WTC11 (cell line): ENCODE results near the gene LATS2. TPM values are rescaled to one million over a fixed set of nuclear protein-coding genes. Genes with fewer than 3 reads are reported as not detected.

ENCODE experiments used
- ATAC-seq: fragments of 200-7000 bp; cut with Tn5 transposase; 2 replicates; pipeline ENCODE4 v1.10.0; 2021; ENCODE audit warnings: mild to moderate bottlenecking, moderate library complexity
- CTCF ChIA-PET: fragments of 300-600 bp; sonication (Branson Sonifier 250); formaldehyde crosslinking; loops from one replicate; lab custom pipeline; 2021; ENCODE audit warnings: antibody characterized with exemption; lab: Charles Lee
- POLR2A ChIA-PET: fragments of 350-600 bp; sonication (Branson Sonifier 250); formaldehyde crosslinking; loops from one replicate; lab custom pipeline; 2021; ENCODE audit warnings: antibody characterized with exemption; lab: Charles Lee
- DNase-seq: peaks from one replicate; pipeline ENCODE4 v3.0.0; 2021; ENCODE audit warnings: low spot score
- H3K27ac Mint-ChIP-seq: 2 replicates; pipeline ENCODE4 v1.8.0; 2021; ENCODE audit warnings: mixed read lengths
- H3K27me3 Mint-ChIP-seq: 2 replicates; pipeline ENCODE4 v1.8.0; 2021; ENCODE audit warnings: low read depth, mild to moderate bottlenecking, moderate library complexity, mixed read lengths
- H3K36me3 Mint-ChIP-seq: 2 replicates; pipeline ENCODE4 v1.8.0; 2021; ENCODE audit warnings: mixed read lengths
- H3K4me1 Mint-ChIP-seq: 2 replicates; pipeline ENCODE4 v1.8.0; 2022; ENCODE audit warnings: mixed read lengths
- H3K4me3 Mint-ChIP-seq: 2 replicates; pipeline ENCODE4 v1.8.0; 2021; ENCODE audit warnings: mild to moderate bottlenecking, moderate library complexity, mixed read lengths
- H3K9me3 Mint-ChIP-seq: 2 replicates; pipeline ENCODE4 v1.8.0; 2021; ENCODE audit warnings: mixed read lengths
- CREB1 ChIP-seq: sonication (generic); formaldehyde crosslinking; IDR thresholded peaks from 2 replicates; pipeline ENCODE4 v1.8.0; 2023; ENCODE audit warnings: mild to moderate bottlenecking, missing genetic modification reagents
- EMX1 ChIP-seq: fragments of 250-450 bp; sonication (Bioruptor Pico); IDR thresholded peaks from 2 replicates; pipeline ENCODE4 v1.8.0; 2021; ENCODE audit warnings: mild to moderate bottlenecking
- FOXJ3 ChIP-seq: sonication (generic); formaldehyde crosslinking; IDR thresholded peaks from 2 replicates; pipeline ENCODE4 v1.9.0; 2021; ENCODE audit warnings: missing genetic modification reagents, mild to moderate bottlenecking, borderline replicate concordance
- NR3C1 ChIP-seq: sonication (generic); formaldehyde crosslinking; conservative IDR thresholded peaks from 2 replicates; pipeline ENCODE4 v1.8.1; 2023; ENCODE audit warnings: low read depth, mild to moderate bottlenecking, missing genetic modification reagents
- RELA ChIP-seq: sonication (generic); formaldehyde crosslinking; IDR thresholded peaks from 2 replicates; pipeline ENCODE4 v1.8.1; 2022; ENCODE audit warnings: missing genetic modification reagents, mild to moderate bottlenecking, borderline replicate concordance
- RORB ChIP-seq: fragments of 250-450 bp; sonication (Bioruptor Pico); IDR thresholded peaks from 2 replicates; pipeline ENCODE4 v1.9.0; 2021; ENCODE audit warnings: mild to moderate bottlenecking
- SMAD4 ChIP-seq: sonication (generic); formaldehyde crosslinking; IDR thresholded peaks from 2 replicates; pipeline ENCODE4 v1.8.0; 2022; ENCODE audit warnings: mild to moderate bottlenecking, missing genetic modification reagents
- SOX15 ChIP-seq: fragments of 250-450 bp; sonication (Bioruptor Pico); IDR thresholded peaks from 2 replicates; pipeline ENCODE4 v1.9.0; 2021; ENCODE audit warnings: mild to moderate bottlenecking
- TEAD4 ChIP-seq: sonication (generic); formaldehyde crosslinking; IDR thresholded peaks from 2 replicates; pipeline ENCODE4 v1.8.0; 2022; ENCODE audit warnings: mild to moderate bottlenecking, missing genetic modification reagents
- TP53 ChIP-seq: sonication (generic); formaldehyde crosslinking; IDR thresholded peaks from 2 replicates; pipeline ENCODE4 v1.8.1; 2023; ENCODE audit warnings: mild to moderate bottlenecking, missing genetic modification reagents
- ZNF416 ChIP-seq: fragments of 250-450 bp; sonication (Bioruptor Pico); IDR thresholded peaks from 2 replicates; pipeline ENCODE4 v1.9.0; 2021; ENCODE audit warnings: mild to moderate bottlenecking, inconsistent platforms
- total RNA-seq: library from RNA; stranded (reverse); gene quantifications from 3 replicates; pipeline ENCODE4 v1.2.3, GENCODE V29; 2021
- TF ChIP-seq, protein P1 (sequence below): sonication (generic); formaldehyde crosslinking; IDR thresholded peaks from 2 replicates; pipeline ENCODE4 v1.8.0; 2022; ENCODE audit warnings: missing genetic modification reagents
- TF ChIP-seq, protein P2 (sequence below): fragments of 250-450 bp; sonication (Bioruptor Pico); IDR thresholded peaks from 2 replicates; pipeline ENCODE4 v1.9.0; 2021; ENCODE audit warnings: moderate library complexity, mild to moderate bottlenecking, inconsistent platforms, borderline replicate concordance
- TF ChIP-seq, protein P3 (sequence below): sonication (generic); formaldehyde crosslinking; IDR thresholded peaks from 2 replicates; pipeline ENCODE4 v1.8.1; 2023; ENCODE audit warnings: mild to moderate bottlenecking, missing genetic modification reagents, moderate library complexity
- TF ChIP-seq, protein P4 (sequence below): sonication (generic); formaldehyde crosslinking; IDR thresholded peaks from 2 replicates; pipeline ENCODE4 v1.8.0; 2022; ENCODE audit warnings: mild to moderate bottlenecking, missing genetic modification reagents
- TF ChIP-seq, protein P5 (sequence below): sonication (generic); formaldehyde crosslinking; IDR thresholded peaks from 2 replicates; pipeline ENCODE4 v1.8.1; 2022; ENCODE audit warnings: missing genetic modification reagents, borderline replicate concordance
- TF ChIP-seq, protein P6 (sequence below): sonication (generic); formaldehyde crosslinking; IDR thresholded peaks from 2 replicates; pipeline ENCODE4 v1.8.1; 2023; ENCODE audit warnings: mild to moderate bottlenecking, missing genetic modification reagents

LATS2 gene
- total RNA-seq, 1 experiment from 2014 or later = 28.9 TPM

DNA sequence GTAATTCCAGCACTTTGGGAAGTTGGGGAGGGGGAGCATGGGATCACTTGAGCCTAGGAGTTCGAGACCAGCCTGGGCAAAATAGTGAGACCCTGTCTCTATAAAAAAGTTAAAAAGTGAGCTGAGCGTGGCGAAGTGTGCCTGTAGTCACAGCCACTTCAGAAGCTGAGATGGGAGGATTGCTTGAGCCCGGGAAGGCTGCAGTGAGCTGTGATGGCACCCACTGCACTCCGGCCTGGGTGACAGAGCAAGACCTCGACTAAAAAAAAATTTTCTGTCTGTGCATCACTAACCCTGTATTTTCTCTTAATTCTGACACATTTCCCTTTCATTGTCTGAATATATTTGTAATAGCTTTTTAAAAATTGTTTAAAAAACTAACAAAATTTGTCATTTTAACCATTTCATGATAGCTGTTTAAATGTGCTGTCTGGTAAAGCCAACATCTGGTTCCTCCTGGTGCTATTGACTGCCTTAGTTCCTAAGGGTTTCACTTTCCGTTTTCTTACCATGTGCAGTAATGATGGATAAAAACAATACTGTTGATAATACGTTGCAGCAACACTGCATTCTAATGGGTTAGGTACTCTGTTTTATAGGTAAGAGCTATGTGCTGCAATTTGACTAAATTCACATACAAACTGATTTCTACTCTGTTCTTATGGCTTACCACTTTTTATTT is 29.7 kb downstream of the LATS2 start (continued):
- TF ChIP-seq, protein P1, sequence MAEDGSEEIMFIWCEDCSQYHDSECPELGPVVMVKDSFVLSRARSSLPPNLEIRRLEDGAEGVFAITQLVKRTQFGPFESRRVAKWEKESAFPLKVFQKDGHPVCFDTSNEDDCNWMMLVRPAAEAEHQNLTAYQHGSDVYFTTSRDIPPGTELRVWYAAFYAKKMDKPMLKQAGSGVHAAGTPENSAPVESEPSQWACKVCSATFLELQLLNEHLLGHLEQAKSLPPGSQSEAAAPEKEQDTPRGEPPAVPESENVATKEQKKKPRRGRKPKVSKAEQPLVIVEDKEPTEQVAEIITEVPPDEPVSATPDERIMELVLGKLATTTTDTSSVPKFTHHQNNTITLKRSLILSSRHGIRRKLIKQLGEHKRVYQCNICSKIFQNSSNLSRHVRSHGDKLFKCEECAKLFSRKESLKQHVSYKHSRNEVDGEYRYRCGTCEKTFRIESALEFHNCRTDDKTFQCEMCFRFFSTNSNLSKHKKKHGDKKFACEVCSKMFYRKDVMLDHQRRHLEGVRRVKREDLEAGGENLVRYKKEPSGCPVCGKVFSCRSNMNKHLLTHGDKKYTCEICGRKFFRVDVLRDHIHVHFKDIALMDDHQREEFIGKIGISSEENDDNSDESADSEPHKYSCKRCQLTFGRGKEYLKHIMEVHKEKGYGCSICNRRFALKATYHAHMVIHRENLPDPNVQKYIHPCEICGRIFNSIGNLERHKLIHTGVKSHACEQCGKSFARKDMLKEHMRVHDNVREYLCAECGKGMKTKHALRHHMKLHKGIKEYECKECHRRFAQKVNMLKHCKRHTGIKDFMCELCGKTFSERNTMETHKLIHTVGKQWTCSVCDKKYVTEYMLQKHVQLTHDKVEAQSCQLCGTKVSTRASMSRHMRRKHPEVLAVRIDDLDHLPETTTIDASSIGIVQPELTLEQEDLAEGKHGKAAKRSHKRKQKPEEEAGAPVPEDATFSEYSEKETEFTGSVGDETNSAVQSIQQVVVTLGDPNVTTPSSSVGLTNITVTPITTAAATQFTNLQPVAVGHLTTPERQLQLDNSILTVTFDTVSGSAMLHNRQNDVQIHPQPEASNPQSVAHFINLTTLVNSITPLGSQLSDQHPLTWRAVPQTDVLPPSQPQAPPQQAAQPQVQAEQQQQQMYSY (CRISPR knock-in tag) = no peak
- TF ChIP-seq NR3C1 (CRISPR knock-in tag) = no peak
- TF ChIP-seq, protein P2, sequence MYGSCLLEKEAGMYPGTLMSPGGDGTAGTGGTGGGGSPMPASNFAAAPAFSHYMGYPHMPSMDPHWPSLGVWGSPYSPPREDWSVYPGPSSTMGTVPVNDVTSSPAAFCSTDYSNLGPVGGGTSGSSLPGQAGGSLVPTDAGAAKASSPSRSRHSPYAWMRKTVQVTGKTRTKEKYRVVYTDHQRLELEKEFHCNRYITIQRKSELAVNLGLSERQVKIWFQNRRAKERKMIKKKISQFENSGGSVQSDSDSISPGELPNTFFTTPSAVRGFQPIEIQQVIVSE (CRISPR knock-in tag) = no peak

DNA sequence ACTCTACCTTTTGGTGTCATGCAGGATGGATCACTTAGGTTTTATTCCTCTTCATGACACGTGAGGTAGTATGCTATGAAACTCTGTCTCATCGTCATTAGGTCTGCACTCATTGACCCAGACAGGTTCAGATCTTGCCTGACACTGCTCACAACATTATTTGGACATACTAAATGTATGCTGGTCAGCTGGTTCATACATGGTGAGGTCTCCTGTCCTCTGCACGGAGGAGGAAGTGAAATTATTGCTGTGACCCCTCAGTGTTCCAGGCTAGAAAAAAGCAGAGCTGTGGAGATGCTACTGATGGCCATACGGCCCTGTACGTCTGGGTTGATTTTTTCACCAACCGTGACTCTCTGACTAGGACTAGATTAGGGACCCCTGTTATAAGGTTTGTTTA is 35.8 kb downstream of the LATS2 start:
- Mint-ChIP-seq H3K27ac (peak overlapping the region; percentile 46; the same call in 1 of the 2 replicates), H3K4me1 (peaks cover 29% of the 10 kb centered on the region), H3K4me3 (no peak overlapping the region), H3K9me3 (peaks cover 4% of the 10 kb centered on the region; the same call in 1 of the 2 replicates), H3K36me3 (peaks cover 5% of the 10 kb centered on the region), H3K27me3 (no peaks in the 10 kb centered on the region)
- ChIA-PET POLR2A (no interaction called here), CTCF (no interaction called here)
- no peak for DNase-seq
- ATAC-seq = no peak
- TF ChIP-seq, protein P2 (CRISPR knock-in tag) = no peak
- TF ChIP-seq TEAD4 (CRISPR knock-in tag) = no peak
- no peak for TF ChIP-seq CREB1 (CRISPR knock-in tag)
- no peak for TF ChIP-seq RORB
- TF ChIP-seq RELA (CRISPR knock-in tag) = no peak

DNA sequence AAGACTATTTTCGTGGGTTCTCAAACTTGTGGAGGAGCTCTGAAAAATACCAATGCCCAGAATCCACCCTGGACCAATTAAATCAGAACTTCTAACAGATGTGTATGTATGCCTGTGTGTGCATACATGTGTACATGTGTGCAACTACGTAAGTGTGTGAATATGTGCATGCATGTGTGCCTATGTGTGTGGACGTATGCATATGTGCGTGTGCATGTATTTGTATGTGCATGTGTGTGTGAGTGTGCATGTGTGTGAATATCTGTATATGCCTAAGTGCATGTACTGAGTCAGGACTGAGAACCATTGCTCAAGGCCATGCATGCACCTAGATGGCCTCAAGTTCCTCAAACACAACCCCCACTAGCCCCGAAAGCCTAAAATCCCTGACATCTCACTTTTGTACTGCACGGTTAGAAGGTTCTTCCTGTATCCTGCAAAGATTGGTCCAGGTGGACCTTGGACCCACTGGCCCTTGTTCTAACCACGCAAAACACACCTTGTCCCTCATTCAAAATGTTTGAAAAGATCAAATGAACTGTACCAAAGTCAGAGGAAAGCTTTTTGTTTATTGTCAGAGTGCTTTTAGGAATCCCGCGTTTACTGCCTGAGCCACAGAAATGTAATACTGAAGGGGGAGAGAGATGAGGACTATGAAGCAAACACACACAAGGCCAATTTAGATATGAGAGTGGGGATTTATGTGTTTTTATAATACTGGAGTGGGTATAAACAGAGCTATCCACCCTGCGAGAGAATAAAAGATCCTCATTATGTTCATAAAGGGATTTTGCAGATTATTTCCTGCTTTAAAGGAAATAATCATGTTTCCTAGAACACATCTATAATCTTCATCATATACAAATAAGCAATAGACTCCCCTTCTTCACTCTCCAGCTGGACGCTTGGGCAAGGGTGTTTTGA is 39.1 kb downstream of the LATS2 start:
- DNase-seq = no peak
- ChIA-PET POLR2A (no interaction called here), CTCF (interaction anchor here (1.2 to 2.0 kb wide), 3 partner anchors 12 to 39 kb away, joined by 3 to 4 read pairs (median 3); partner anchors contain the start of gene LATS2)
- peaks cover 44% of the 10 kb centered on the region for H3K4me1 Mint-ChIP-seq
- H3K27me3 Mint-ChIP-seq = no peaks in the 10 kb centered on the region
- ATAC-seq = no peak
- no peaks in the 10 kb centered on the region for H3K36me3 Mint-ChIP-seq
- H3K4me3 Mint-ChIP-seq = no peak overlapping the region
- no peaks in the 10 kb centered on the region for H3K9me3 Mint-ChIP-seq
- H3K27ac Mint-ChIP-seq = peak overlapping the region; percentile 21
- TF ChIP-seq, protein P3, sequence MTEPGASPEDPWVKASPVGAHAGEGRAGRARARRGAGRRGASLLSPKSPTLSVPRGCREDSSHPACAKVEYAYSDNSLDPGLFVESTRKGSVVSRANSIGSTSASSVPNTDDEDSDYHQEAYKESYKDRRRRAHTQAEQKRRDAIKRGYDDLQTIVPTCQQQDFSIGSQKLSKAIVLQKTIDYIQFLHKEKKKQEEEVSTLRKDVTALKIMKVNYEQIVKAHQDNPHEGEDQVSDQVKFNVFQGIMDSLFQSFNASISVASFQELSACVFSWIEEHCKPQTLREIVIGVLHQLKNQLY (CRISPR knock-in tag) = no peak
- TF ChIP-seq FOXJ3 (CRISPR knock-in tag) = no peak
- TF ChIP-seq, protein P4, sequence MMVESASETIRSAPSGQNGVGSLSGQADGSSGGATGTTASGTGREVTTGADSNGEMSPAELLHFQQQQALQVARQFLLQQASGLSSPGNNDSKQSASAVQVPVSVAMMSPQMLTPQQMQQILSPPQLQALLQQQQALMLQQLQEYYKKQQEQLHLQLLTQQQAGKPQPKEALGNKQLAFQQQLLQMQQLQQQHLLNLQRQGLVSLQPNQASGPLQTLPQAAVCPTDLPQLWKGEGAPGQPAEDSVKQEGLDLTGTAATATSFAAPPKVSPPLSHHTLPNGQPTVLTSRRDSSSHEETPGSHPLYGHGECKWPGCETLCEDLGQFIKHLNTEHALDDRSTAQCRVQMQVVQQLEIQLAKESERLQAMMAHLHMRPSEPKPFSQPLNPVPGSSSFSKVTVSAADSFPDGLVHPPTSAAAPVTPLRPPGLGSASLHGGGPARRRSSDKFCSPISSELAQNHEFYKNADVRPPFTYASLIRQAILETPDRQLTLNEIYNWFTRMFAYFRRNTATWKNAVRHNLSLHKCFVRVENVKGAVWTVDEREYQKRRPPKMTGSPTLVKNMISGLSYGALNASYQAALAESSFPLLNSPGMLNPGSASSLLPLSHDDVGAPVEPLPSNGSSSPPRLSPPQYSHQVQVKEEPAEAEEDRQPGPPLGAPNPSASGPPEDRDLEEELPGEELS (CRISPR knock-in tag) = no peak
- TF ChIP-seq, protein P5, sequence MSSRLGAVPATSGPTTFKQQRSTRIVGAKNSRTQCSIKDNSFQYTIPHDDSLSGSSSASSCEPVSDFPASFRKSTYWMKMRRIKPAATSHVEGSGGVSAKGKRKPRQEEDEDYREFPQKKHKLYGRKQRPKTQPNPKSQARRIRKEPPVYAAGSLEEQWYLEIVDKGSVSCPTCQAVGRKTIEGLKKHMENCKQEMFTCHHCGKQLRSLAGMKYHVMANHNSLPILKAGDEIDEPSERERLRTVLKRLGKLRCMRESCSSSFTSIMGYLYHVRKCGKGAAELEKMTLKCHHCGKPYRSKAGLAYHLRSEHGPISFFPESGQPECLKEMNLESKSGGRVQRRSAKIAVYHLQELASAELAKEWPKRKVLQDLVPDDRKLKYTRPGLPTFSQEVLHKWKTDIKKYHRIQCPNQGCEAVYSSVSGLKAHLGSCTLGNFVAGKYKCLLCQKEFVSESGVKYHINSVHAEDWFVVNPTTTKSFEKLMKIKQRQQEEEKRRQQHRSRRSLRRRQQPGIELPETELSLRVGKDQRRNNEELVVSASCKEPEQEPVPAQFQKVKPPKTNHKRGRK (CRISPR knock-in tag) = no peak
- no peak for TF ChIP-seq TP53 (CRISPR knock-in tag)
- TF ChIP-seq, protein P6, sequence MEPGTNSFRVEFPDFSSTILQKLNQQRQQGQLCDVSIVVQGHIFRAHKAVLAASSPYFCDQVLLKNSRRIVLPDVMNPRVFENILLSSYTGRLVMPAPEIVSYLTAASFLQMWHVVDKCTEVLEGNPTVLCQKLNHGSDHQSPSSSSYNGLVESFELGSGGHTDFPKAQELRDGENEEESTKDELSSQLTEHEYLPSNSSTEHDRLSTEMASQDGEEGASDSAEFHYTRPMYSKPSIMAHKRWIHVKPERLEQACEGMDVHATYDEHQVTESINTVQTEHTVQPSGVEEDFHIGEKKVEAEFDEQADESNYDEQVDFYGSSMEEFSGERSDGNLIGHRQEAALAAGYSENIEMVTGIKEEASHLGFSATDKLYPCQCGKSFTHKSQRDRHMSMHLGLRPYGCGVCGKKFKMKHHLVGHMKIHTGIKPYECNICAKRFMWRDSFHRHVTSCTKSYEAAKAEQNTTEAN = no peak
- TF ChIP-seq SOX15 (CRISPR knock-in tag) = no peak
- no peak for TF ChIP-seq SMAD4 (CRISPR knock-in tag)
- no peak for TF ChIP-seq ZNF416 (CRISPR knock-in tag)
- TF ChIP-seq EMX1 = no peak
- TF ChIP-seq TEAD4 (CRISPR knock-in tag) = no peak
